Prostate gland (tissue), 2 donors: ENCODE data around the gene SREBF1. TPM values are rescaled to one million over a fixed set of nuclear protein-coding genes. Genes with fewer than 3 reads are reported as not detected.
A peak's percentile ranks its signal among the peaks of the same experiment; 100 is the strongest.

Source experiments
- DNase-seq: peaks from one replicate; pipeline ENCODE4 v3.0.0-alpha.2; 2019; ENCODE audit warnings: low spot score
- H3K27ac ChIP-seq, 2 donors: fragments of 200-600 bp; sonication (generic); 2 replicates each; pipeline ENCODE4 v1.5.1; 2017 to 2019
- H3K27me3 ChIP-seq: fragments of 200-600 bp; sonication (generic); replicated peaks from 2 replicates; pipeline ENCODE4 v1.5.1; 2019; ENCODE audit not compliant: insufficient read depth
- H3K36me3 ChIP-seq, 2 donors: fragments of 200-600 bp; sonication (generic); 1 replicate in 1 of 2; 2 replicates in 1 of 2; pipeline versions ENCODE4 v1.5.1 to v1.8.1; 2017 to 2019
- H3K4me1 ChIP-seq: fragments of 200-600 bp; sonication (generic); replicated peaks from 2 replicates; pipeline ENCODE4 v1.5.1; 2019
- H3K4me3 ChIP-seq, 2 donors: fragments of 200-600 bp; sonication (generic); 2 replicates each; pipeline ENCODE4 v1.5.1; 2017 to 2019
- H3K9me3 ChIP-seq: fragments of 200-600 bp; sonication (generic); 2 replicates; pipeline ENCODE4 v1.5.1; 2017
- POLR2A ChIP-seq: fragments of 450-650 bp; IDR thresholded peaks from one replicate; pipeline ENCODE4 v1.6.1; 2016; ENCODE audit warnings: antibody characterized with exemption, mild to moderate bottlenecking
- POLR2AphosphoS5 ChIP-seq: sonication (generic); formaldehyde crosslinking; IDR thresholded peaks from one replicate; pipeline ENCODE4 v1.6.1; 2017; ENCODE audit warnings: antibody characterized with exemption
- WGBS: methylation state at CpG from one replicate; pipeline ENCODE4 v1.1.5; 2018; 5-methylcytosine and 5-hydroxymethylcytosine counted together
- intact Hi-C: fragments of 100-400 bp; cut with DNase I; formaldehyde crosslinking; loops from one replicate; pipeline ENCODE4 v1.14.2; 2022
- total RNA-seq, 2 donors: library from RNA; depleted of rRNA; stranded (reverse); fragments of >200 nt; gene quantifications; one replicate each; pipeline ENCODE4 v1.1.0, GENCODE V29; 2016
- TF ChIP-seq, protein P1 (sequence below), 4 experiments: fragments of 200-600 bp in 2 of 4; fragments of 450-650 bp in 2 of 4; sonication (generic) in 2 of 4; IDR thresholded peaks; 1 replicate in 3 of 4; 2 replicates in 1 of 4; pipeline ENCODE4 v1.5.1; 2016 to 2019; ENCODE audit warnings: antibody characterized with exemption in 4 of 4, mild to moderate bottlenecking in 2 of 4, moderate library complexity in 2 of 4

SREBF1 gene
- total RNA-seq, 2 donors from 2014 or later = 134 to 299 TPM

DNA sequence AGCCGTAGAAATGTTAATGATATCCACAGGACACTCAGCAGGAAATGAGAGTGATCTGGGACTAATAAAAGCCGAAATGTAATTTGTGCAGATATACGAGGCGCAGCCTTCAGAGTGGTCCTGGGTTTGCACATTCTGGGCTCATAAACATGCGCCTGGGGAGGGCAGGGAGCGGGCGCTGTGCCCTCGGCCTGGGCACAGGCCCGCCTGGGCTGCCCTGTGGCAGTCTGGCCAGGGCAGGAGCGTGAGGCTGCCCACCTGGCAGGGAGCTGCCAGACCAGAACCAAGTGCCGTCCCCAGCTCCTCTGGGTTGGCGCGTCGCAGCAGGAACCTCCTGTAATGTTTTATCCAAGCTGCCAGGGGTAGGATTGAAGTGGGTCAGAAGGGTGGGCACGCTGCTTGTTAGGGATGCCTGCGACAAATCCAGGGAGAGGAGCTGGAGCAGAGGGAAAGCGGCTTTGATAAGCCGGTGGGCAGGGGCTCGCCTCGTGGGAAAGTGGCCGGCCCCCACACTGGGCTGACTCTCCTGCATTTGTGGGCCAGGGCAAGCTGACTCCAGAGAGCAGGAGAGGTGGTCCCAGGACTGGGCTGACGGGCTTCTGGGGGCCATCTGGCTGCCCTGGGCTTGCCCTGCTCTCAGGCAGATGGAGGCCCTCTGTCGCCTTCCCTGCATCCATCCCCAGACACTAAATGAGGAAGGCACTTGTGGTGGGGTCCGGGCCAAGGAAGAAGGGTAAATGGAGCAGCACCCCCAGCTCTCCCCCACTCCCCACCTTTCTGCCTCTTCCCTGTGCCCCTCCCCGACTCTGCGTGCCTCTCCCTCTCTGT lies 45.9 kb downstream of the SREBF1 start:
- Histone ChIP-seq H3K27ac (peak overlapping the region in 1 of 2 donors; percentile 30), H3K4me1 (peaks cover 20% of the 10 kb centered on the region), H3K36me3 (peaks cover 5 to 7% of the 10 kb centered on the region in 2 donors), H3K9me3 (no peaks in the 10 kb centered on the region), H3K27me3 (no peaks in the 10 kb centered on the region), H3K4me3 (no peak overlapping the region)
- TF ChIP-seq POLR2AphosphoS5 (peak; percentile 8), POLR2A (no peak)
- no peak for DNase-seq
- whole genome bisulfite sequencing = 59% methylated on average over 26 of the region's 26 CpGs
- intact Hi-C loops = no loop called here

DNA sequence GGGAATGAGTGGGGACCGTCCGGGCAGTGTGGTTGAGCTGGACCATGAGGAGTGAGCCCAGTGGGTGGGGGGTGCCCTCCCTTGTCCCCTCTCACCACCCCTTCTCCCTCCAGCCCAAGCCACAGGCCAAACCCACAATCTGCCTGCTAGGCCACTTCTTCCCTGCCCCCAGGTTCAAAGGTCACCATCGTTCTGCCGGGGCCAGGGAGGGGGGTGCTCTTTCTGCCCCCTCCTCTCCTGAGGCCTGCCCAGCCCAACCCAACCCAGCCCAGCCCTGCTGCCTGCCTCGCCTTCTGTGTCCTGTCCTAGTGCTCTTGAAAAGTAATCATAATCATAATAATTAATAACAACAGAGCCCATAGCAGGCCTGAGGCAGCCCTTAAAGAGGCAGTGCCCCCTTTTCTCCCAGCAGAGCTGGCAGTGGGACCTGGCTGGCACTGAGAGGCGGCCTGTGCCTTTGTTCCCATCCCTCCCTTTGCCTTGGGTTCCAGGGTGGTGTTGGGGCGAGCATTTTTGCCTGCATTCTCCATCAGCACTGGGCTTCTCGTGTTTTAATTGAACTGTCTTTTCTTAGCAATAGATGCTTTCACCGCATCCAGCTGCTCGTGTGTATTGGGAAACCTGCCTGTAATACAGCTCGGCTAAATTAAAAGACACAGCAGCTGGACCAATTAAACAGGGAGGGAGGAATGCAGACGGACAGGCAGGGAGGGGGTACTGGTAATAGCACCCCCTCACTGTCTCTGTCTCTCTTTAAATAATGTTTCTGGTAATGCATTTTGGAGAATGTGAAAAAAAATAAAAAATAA lies 46.8 kb downstream of the SREBF1 start:
- H3K4me1 ChIP-seq = peaks cover 27% of the 10 kb centered on the region
- TF ChIP-seq, protein P1, sequence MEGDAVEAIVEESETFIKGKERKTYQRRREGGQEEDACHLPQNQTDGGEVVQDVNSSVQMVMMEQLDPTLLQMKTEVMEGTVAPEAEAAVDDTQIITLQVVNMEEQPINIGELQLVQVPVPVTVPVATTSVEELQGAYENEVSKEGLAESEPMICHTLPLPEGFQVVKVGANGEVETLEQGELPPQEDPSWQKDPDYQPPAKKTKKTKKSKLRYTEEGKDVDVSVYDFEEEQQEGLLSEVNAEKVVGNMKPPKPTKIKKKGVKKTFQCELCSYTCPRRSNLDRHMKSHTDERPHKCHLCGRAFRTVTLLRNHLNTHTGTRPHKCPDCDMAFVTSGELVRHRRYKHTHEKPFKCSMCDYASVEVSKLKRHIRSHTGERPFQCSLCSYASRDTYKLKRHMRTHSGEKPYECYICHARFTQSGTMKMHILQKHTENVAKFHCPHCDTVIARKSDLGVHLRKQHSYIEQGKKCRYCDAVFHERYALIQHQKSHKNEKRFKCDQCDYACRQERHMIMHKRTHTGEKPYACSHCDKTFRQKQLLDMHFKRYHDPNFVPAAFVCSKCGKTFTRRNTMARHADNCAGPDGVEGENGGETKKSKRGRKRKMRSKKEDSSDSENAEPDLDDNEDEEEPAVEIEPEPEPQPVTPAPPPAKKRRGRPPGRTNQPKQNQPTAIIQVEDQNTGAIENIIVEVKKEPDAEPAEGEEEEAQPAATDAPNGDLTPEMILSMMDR (IDR thresholded peaks at IDR 0.05) = no peak
- no peak for TF ChIP-seq POLR2A
- no peak for TF ChIP-seq POLR2AphosphoS5
- H3K9me3 ChIP-seq = no peaks in the 10 kb centered on the region
- DNase-seq = no peak
- intact Hi-C loops = no loop called here
- H3K27ac ChIP-seq = peak overlapping the region; percentile 16 to 30
- WGBS = 51% methylated on average over 12 of the region's 12 CpGs
- H3K36me3 ChIP-seq = peaks cover 0 to 7% of the 10 kb centered on the region in 2 donors
- no peaks in the 10 kb centered on the region for H3K27me3 ChIP-seq
- no peak overlapping the region for H3K4me3 ChIP-seq

DNA sequence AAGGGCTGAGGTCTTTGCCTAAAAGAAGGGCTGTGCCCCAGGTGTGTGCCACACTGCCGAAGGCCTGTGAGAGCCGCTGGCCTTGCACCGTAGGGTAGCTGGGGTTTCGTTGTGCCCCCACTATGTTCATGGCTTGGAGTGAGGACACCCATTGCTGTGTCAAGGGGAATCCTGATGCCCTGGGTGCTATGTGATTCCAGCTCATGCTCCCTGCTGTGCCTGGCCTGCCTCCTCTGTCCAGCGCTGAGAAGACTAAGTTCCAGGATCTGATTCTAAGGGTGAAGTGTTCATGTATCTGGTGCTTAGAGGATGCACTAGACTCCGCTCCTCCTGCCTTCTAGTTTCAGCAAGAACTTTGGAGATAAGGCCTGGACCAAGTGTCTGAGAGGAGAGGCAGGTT lies 47.4 kb downstream of the SREBF1 start:
- 94% methylated on average over 6 of the region's 6 CpGs for WGBS
- no peaks in the 10 kb centered on the region for H3K9me3 ChIP-seq
- H3K4me3 ChIP-seq = no peak overlapping the region
- intact Hi-C loops = no loop called here
- peaks cover 0 to under 1% of the 10 kb centered on the region in 2 donors for H3K36me3 ChIP-seq
- no peak for DNase-seq
- no peaks in the 10 kb centered on the region for H3K27me3 ChIP-seq
- peak overlapping the region in 1 of 2 donors; percentile 30 for H3K27ac ChIP-seq
- H3K4me1 ChIP-seq = peaks cover 31% of the 10 kb centered on the region
- TF ChIP-seq POLR2A (no peak), POLR2AphosphoS5 (no peak)
- TF ChIP-seq, protein P1 (IDR thresholded peaks at IDR 0.05) = no peak

DNA sequence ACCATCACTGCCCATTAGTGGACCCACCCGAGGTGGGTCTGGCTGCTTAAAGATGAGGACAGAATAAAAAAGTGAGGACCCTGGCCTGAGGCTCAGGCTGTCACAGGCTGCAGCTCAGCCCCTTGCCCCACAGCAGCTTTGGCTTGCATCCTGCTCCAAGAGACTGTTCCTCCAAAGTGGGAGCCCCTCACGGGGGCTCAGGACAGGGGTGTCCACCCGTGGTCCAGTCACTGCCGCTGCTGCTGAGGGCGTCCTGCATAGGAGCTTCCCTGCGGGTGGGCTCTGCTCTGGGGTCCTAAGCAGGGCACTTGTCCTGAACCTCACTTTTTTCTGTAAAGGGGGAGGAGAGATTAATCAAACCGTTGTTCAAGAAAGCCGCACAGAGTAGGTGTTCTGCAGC lies 47.8 kb downstream of the SREBF1 start:
- WGBS = 84% methylated on average over 8 of the region's 8 CpGs
- peaks cover 35% of the 10 kb centered on the region for H3K4me1 ChIP-seq

DNA sequence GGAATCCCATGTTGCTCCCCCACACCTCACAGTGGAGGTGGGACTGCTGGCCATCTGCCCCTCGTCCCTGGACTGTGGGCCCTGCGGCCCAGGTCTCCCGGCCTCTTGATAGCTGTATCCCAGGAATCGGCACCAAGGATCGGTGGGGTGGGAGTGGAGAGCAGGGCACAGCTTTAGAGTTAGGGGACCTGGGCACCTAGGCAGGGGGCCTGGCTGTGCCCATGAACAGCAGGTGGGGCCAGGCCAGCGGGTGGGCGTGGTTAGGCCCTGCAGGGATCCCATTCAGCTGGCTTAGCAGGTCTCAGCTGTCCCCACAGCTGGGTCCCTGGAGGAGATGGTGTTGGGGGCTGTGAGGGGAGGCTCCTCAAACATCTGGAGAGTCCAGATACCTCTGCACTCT lies 49.2 kb downstream of the SREBF1 start:
- no peaks in the 10 kb centered on the region for H3K36me3 ChIP-seq
- TF ChIP-seq, protein P1 (IDR thresholded peaks at IDR 0.05) = no peak
- no peak for TF ChIP-seq POLR2A
- TF ChIP-seq POLR2AphosphoS5 = no peak
- intact Hi-C loops = no loop called here
- H3K27ac ChIP-seq = peak overlapping the region in 1 of 2 donors; percentile 87
- H3K4me1 ChIP-seq = peaks cover 35% of the 10 kb centered on the region
- H3K27me3 ChIP-seq = no peaks in the 10 kb centered on the region
- H3K4me3 ChIP-seq = no peak overlapping the region
- no peaks in the 10 kb centered on the region for H3K9me3 ChIP-seq
- 83% methylated on average over 5 of the region's 7 CpGs for WGBS
- DNase-seq = no peak

More for the DNA sequence above, 47.8 kb downstream of the SREBF1 start:
- no peak for DNase-seq
- H3K27me3 ChIP-seq = no peaks in the 10 kb centered on the region
- TF ChIP-seq POLR2A (no peak), POLR2AphosphoS5 (no peak)
- TF ChIP-seq, protein P1 (IDR thresholded peaks at IDR 0.05) = no peak
- no peaks in the 10 kb centered on the region for H3K9me3 ChIP-seq
- intact Hi-C loops = no loop called here
- H3K4me3 ChIP-seq = no peak overlapping the region
- H3K36me3 ChIP-seq = no peaks in the 10 kb centered on the region
- H3K27ac ChIP-seq = no peak overlapping the region
